ENCODE measurements around the gene NELL1.

Gene NELL1

GRCh38 chr11:21059879-21060278 lies 390.5 kb downstream of the NELL1 start:
- no peak for DNase-seq (ENCODE audit: low read depth)
- no peak for TF ChIP-seq CTCF (IDR thresholded peaks at IDR 0.05; ENCODE audit: control insufficient read depth, insufficient read depth, low read depth, low read length, missing control alignments)

GRCh38 chr11:21066030-21066429 lies 396.6 kb downstream of the NELL1 start:
- TF ChIP-seq CTCF (IDR thresholded peaks at IDR 0.05; ENCODE audit: control insufficient read depth, insufficient read depth, low read depth, low read length, missing control alignments): no peak
- no peak overlapping the region for H3K4me3 ChIP-seq (ENCODE audit: control insufficient read depth, low read depth, low read length)
- no peak for DNase-seq (ENCODE audit: low read depth)

More at GRCh38 chr11:21059879-21060278, 390.5 kb downstream of the NELL1 start:
- no peak overlapping the region for H3K4me3 ChIP-seq (ENCODE audit: control insufficient read depth, low read depth, low read length)

GRCh38 chr11:21068886-21069285 lies 399.5 kb downstream of the NELL1 start:
- TF ChIP-seq CTCF (IDR thresholded peaks at IDR 0.05; ENCODE audit: control insufficient read depth, insufficient read depth, low read depth, low read length, missing control alignments): no peak
- no peak for DNase-seq (ENCODE audit: low read depth)
- no peak overlapping the region for H3K4me3 ChIP-seq (ENCODE audit: control insufficient read depth, low read depth, low read length)

GRCh38 chr11:21069909-21070308 lies 400.5 kb downstream of the NELL1 start:
- H3K4me3 ChIP-seq (ENCODE audit: control insufficient read depth, low read depth, low read length): no peak overlapping the region
- DNase-seq (ENCODE audit: low read depth): no peak
- no peak for TF ChIP-seq CTCF (IDR thresholded peaks at IDR 0.05; ENCODE audit: control insufficient read depth, insufficient read depth, low read depth, low read length, missing control alignments)

GRCh38 chr11:21072558-21072957 lies 403.2 kb downstream of the NELL1 start:
- no peak overlapping the region for H3K4me3 ChIP-seq (ENCODE audit: control insufficient read depth, low read depth, low read length)
- no peak for TF ChIP-seq CTCF (IDR thresholded peaks at IDR 0.05; ENCODE audit: control insufficient read depth, insufficient read depth, low read depth, low read length, missing control alignments)

GRCh38 chr11:21082853-21083252 lies 413.5 kb downstream of the NELL1 start:
- DNase-seq (ENCODE audit: low read depth): no peak
- no peak for TF ChIP-seq CTCF (IDR thresholded peaks at IDR 0.05; ENCODE audit: control insufficient read depth, insufficient read depth, low read depth, low read length, missing control alignments)
- no peak overlapping the region for H3K4me3 ChIP-seq (ENCODE audit: control insufficient read depth, low read depth, low read length)

More at GRCh38 chr11:21072558-21072957, 403.2 kb downstream of the NELL1 start:
- no peak for DNase-seq (ENCODE audit: low read depth)

- H3K4me3 ChIP-seq (ENCODE audit: control insufficient read depth, low read depth, low read length): no peak overlapping the region
- DNase-seq (ENCODE audit: low read depth): no peak
- no peak for TF ChIP-seq CTCF (IDR thresholded peaks at IDR 0.05; ENCODE audit: control insufficient read depth, insufficient read depth, low read depth, low read length, missing control alignments)
Measured at GRCh38 chr11:21088930-21089329, 419.5 kb downstream of the NELL1 start.
